AG04450 (cell line): ENCODE results near the gene PFN1. TPM values are rescaled to one million over a fixed set of nuclear protein-coding genes. Genes with fewer than 3 reads are reported as not detected.

Experiments used
- CTCF ChIA-PET: fragments of 300-600, 350-600 bp; formaldehyde crosslinking; extraction: SDS; loops from one replicate; lab custom pipeline; 2022; ENCODE audit warnings: antibody characterized with exemption, inconsistent platforms; lab: Charles Lee
- POLR2A ChIA-PET: fragments of 350-600 bp; formaldehyde crosslinking; extraction: SDS; loops from one replicate; lab custom pipeline; 2021; ENCODE audit warnings: antibody characterized with exemption, inconsistent platforms; lab: Yijun Ruan, JAX
- DNase-seq: peaks from one replicate; pipeline ENCODE4 v3.0.0-alpha.2; 2011; ENCODE audit warnings: low read depth, low spot score
- H3K27ac ChIP-seq: one replicate; pipeline ENCODE4 v1.5.1; 2012; ENCODE audit warnings: low read depth, low read length, control low read depth
- H3K27me3 ChIP-seq: one replicate; pipeline ENCODE4 v1.6.0; 2012; ENCODE audit warnings: low read length; ENCODE audit not compliant: control insufficient read depth, insufficient read depth
- H3K4me3 ChIP-seq: 2 replicates; pipeline ENCODE4 v1.5.1; 2011; ENCODE audit warnings: mild to moderate bottlenecking, low read depth, low read length, control low read depth
- H3K9me3 ChIP-seq: 2 replicates; pipeline ENCODE4 v1.5.1; 2012; ENCODE audit warnings: low read length; ENCODE audit not compliant: control insufficient read depth, insufficient read depth
- polyA plus RNA-seq: library from polyadenylated mRNA; depleted of rRNA; stranded (reverse); fragments of >200 nt; gene quantifications from 2 replicates; pipeline ENCODE4 v1.2.3, GENCODE V29; 2011
- TF ChIP-seq, protein P1 (sequence below): IDR thresholded peaks from 2 replicates; pipeline ENCODE4 v1.5.1; 2011; ENCODE audit warnings: low read depth, low read length, control low read depth, inconsistent platforms

The PFN1 gene
- polyA plus RNA-seq, 1 experiment: 1,141 TPM

DNA sequence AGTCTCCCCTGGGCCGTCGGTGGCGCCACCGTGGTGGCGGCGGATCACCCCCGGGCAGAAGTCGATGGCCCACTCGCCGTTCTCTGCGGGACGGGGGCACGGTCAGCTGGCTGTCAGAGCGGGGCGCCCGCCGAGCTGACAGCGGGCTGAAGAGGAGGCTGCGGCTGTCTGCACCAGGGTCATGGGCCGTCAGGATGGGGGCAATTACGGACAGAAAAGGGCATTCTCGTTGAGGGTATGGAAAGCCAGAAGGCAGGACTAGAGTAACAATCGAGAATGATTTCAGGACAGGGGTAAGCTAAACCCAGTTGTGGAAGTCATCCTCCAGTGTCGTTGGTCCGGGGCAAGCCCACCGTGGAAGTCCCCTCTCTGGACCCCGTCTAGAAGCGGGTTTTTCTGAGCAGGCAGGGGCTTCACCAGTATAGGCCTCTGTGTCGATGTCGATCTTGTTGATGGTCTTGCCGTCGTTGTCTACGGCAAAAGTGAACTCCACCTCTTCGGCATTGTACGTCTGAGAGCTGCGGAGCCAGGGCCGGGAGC, 47.2 kb downstream of the PFN1 start:
- no peak for DNase-seq
- ChIA-PET POLR2A (no interaction called here), CTCF (interaction anchor here (0.6 to 2.2 kb wide), 3 partner anchors 18 to 334 kb away, joined by 3 to 5 read pairs (median 4); partner anchors contain the start of gene ARRB2)
- H3K9me3 ChIP-seq: peaks cover 26% of the 10 kb centered on the region; the same call in 1 of the 2 replicates
- no peak overlapping the region for H3K27ac ChIP-seq
- no peak overlapping the region for H3K4me3 ChIP-seq
- H3K27me3 ChIP-seq: peaks cover 5% of the 10 kb centered on the region
- TF ChIP-seq, protein P1, sequence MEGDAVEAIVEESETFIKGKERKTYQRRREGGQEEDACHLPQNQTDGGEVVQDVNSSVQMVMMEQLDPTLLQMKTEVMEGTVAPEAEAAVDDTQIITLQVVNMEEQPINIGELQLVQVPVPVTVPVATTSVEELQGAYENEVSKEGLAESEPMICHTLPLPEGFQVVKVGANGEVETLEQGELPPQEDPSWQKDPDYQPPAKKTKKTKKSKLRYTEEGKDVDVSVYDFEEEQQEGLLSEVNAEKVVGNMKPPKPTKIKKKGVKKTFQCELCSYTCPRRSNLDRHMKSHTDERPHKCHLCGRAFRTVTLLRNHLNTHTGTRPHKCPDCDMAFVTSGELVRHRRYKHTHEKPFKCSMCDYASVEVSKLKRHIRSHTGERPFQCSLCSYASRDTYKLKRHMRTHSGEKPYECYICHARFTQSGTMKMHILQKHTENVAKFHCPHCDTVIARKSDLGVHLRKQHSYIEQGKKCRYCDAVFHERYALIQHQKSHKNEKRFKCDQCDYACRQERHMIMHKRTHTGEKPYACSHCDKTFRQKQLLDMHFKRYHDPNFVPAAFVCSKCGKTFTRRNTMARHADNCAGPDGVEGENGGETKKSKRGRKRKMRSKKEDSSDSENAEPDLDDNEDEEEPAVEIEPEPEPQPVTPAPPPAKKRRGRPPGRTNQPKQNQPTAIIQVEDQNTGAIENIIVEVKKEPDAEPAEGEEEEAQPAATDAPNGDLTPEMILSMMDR: no peak

DNA sequence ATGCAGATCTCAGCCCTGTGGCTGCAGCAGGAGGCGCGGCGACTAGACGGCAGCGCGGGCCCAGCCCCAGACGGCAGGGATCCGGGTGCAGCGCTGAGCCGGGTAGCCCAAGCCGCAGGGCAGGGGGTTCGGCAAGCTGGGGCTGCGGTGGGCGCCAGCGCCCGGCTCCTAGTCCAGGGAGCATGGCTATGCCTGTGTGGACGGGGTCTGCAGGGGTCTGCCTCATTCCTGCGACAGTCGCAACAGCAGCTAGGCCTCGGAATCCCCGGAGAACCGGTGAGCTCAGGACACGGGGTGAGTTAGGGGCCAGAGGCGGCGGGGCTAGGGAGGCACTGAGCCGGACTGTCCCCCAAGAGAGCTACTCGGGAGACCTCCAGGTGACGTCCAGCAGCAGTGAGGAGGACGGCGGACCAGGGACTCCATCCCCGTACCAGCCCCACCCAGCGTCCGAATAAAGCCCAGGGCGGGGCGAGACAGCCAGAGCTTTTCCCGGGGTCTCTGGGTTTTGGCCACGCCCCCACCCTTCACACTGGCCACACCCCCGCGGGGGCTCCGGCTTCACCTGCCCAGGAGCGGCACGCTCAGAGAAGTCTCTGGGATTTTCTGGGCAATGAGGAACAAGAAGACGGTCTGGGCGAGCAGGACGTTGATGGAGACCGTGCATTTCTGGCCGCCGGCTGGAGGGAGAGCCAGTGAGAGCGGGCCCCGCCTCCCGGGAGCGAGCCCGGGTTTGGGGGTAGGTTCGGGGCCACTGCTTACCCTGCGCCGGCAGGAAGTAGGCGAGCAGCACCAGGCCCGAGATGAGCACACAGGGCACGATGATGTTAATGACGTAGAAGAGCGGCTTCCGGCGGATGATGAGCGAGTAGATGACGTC, 47.9 kb downstream of the PFN1 start:
- Histone ChIP-seq H3K4me3 (no peak overlapping the region), H3K27ac (no peak overlapping the region), H3K9me3 (peaks cover 26% of the 10 kb centered on the region; the same call in 1 of the 2 replicates), H3K27me3 (peaks cover 5% of the 10 kb centered on the region)
- ChIA-PET CTCF (interaction anchor here (1.4 to 2.2 kb wide), 2 partner anchors 191 to 334 kb away, joined by 4 to 5 read pairs; partner anchors contain the start of gene ARRB2), POLR2A (no interaction called here)
- DNase-seq: no peak
- TF ChIP-seq, protein P1: no peak

DNA sequence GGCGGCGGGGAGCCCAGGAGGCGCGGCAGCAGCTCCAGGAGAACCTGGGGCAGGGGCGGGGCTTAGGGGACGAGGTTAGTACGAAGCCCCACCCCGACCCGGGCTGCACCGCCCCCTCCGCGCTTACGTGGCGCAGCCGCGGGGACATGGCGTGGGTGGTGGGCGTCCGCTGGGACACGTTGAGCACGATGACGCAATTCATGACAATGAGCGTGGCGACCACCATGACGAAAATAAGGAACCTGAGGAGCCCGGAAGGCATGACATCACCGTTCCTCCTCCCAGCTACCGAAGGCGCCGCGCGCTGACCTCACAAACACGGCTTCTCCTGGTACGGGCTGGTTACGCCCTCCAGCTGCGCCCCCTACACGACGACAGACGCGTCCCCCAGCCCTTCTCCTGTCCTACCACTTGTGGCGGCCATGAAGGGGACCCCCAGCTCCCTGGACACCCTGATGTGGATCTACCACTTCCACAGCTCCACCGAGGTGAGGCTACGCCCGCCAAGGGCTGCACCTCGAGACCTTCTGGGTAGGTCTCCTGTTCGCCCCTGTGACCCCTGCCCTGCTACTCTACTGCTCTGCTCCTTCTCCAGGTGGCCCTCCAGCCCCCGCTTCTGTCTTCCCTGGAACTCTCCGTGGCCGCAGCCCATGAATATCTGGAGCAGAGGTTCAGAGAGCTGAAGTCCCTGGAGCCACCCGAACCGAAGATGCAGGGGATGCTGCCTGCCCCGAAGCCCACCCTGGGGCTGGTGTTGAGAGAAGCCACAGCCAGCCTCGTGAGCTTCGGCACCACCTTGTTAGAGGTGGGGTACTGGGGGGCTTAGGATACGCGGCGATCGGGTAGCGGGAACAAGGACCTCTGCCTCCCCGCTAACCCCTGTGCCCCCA, 48.7 kb downstream of the PFN1 start, which contains the start of gene C17orf107:
TSS of gene C17orf107 (plus strand) at position 196 of the 890 bp plus-strand sequence. CDS start at position 423, 227 bp downstream.
- H3K9me3 ChIP-seq: peaks cover 26% of the 10 kb centered on the region; the same call in 1 of the 2 replicates
- peak; percentile 20 for DNase-seq
- ChIA-PET POLR2A (no interaction called here), CTCF (interaction anchor here (0.7 to 2.2 kb wide), 3 partner anchors 9 to 333 kb away, joined by 3 to 5 read pairs (median 4); no protein-coding TSS in a partner anchor)
- no peak within 1 kb of the TSS for H3K27ac ChIP-seq
- H3K27me3 ChIP-seq: peaks cover 5% of the 10 kb centered on the region
- peak within 1 kb of the TSS; percentile 48 for H3K4me3 ChIP-seq
- TF ChIP-seq, protein P1: no peak

DNA sequence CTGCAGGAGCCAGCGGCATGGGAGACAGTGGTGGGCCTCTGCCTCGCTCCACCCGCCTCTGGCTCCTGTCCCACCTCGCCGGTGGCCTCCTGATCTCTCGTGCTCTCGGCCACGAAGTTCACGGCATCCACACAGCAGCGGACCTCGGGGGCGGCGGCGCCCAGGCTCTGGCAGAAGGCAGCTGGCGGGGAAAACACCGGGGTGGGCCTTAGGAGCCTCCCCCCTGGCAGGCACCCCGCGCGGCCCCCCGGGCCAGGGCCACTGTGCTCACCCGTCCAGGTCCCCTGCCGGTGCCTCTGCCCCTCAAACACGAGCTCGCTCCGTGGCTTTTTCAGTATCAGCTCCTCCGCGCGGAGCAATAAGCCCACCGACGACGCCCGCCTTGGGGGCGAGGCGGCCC, 49.4 kb downstream of the PFN1 start:
- CTCF ChIA-PET: interaction anchor here (0.7 to 1.4 kb wide), 2 partner anchors 10 kb away, joined by 3 to 4 read pairs; no protein-coding TSS in a partner anchor

More for the DNA sequence above, 49.4 kb downstream of the PFN1 start:
- TF ChIP-seq, protein P1: no peak
- Histone ChIP-seq H3K4me3 (peak overlapping the region; percentile 48; the same call in 1 of the 2 replicates), H3K27ac (no peak overlapping the region), H3K9me3 (peaks cover 26% of the 10 kb centered on the region; the same call in 1 of the 2 replicates), H3K27me3 (peaks cover 2% of the 10 kb centered on the region)
- DNase-seq: no peak
- POLR2A ChIA-PET: no interaction called here
